Liver (tissue), 9 donors: ENCODE results near the gene AUH. TPM values are rescaled to one million over a fixed set of nuclear protein-coding genes. Genes with fewer than 3 reads are reported as not detected.

Source experiments
- DNase-seq: peaks from one replicate; pipeline ENCODE4 v3.0.0-alpha.2; 2017; ENCODE audit warnings: low spot score
- H3K27ac ChIP-seq, 2 donors: one replicate each; pipeline ENCODE4 v1.7.0; 2013; ENCODE audit warnings: inconsistent platforms in 2 of 2, low read length in 2 of 2, control low read depth in 1 of 2, low read depth in 1 of 2, mild to moderate bottlenecking in 1 of 2
- H3K27me3 ChIP-seq, 4 donors: one replicate each; pipeline versions ENCODE4 v1.6.1 to v1.7.0; 2013; ENCODE audit warnings: low read length in 3 of 4, inconsistent platforms in 1 of 4, mild to moderate bottlenecking in 1 of 4, moderate library complexity in 1 of 4; ENCODE audit not compliant: control insufficient read depth in 4 of 4, insufficient read depth in 4 of 4
- H3K36me3 ChIP-seq, 4 donors: one replicate each; pipeline versions ENCODE4 v1.6.1 to v1.7.0; 2013; ENCODE audit warnings: low read length in 3 of 4, mild to moderate bottlenecking in 3 of 4, low read depth in 1 of 4, moderate library complexity in 1 of 4; ENCODE audit not compliant: control insufficient read depth in 4 of 4, insufficient read depth in 3 of 4
- H3K4me1 ChIP-seq, 4 donors: one replicate each; pipeline versions ENCODE4 v1.6.1 to v1.7.0; 2013; ENCODE audit warnings: low read length in 3 of 4, mild to moderate bottlenecking in 3 of 4, moderate library complexity in 1 of 4; ENCODE audit not compliant: control insufficient read depth in 4 of 4, insufficient read depth in 4 of 4
- H3K4me3 ChIP-seq, 3 donors: one replicate each; pipeline versions ENCODE4 v1.6.1 to v1.7.0; 2013; ENCODE audit warnings: low read length in 3 of 3, control low read depth in 1 of 3, low read depth in 1 of 3, mild to moderate bottlenecking in 1 of 3
- H3K9ac ChIP-seq, 2 donors: one replicate each; pipeline ENCODE4 v1.7.0; 2013; ENCODE audit warnings: low read length in 2 of 2, mild to moderate bottlenecking in 2 of 2, moderate library complexity in 2 of 2, control low read depth in 1 of 2, low read depth in 1 of 2
- H3K9me3 ChIP-seq, 4 donors: one replicate each; pipeline versions ENCODE4 v1.6.1 to v1.7.0; 2013; ENCODE audit warnings: low read length in 3 of 4; ENCODE audit not compliant: control insufficient read depth in 4 of 4
- CTCF ChIP-seq: fragments of 150-350 bp; IDR thresholded peaks from 2 replicates; pipeline ENCODE4 v1.5.1; 2017; ENCODE audit warnings: improper control_type of control experiment, low read depth, low read length; ENCODE audit not compliant: missing input control
- EGR1 ChIP-seq, 2 donors: IDR thresholded peaks; 2 replicates each; pipeline ENCODE4 v1.6.1; 2016 to 2018; ENCODE audit warnings: antibody characterized with exemption in 2 of 2, low read depth in 2 of 2
- FOXA1 ChIP-seq: IDR thresholded peaks from 2 replicates; pipeline ENCODE4 v1.6.1; 2016; ENCODE audit warnings: antibody characterized with exemption
- FOXA2 ChIP-seq: IDR thresholded peaks from 2 replicates; pipeline ENCODE4 v1.6.1; 2016; ENCODE audit warnings: antibody characterized with exemption
- GABPA ChIP-seq, 2 donors: IDR thresholded peaks in 1 of 2; conservative IDR thresholded peaks in 1 of 2; 2 replicates each; pipeline ENCODE4 v1.6.1; 2016; ENCODE audit warnings: antibody characterized with exemption in 2 of 2, mild to moderate bottlenecking in 1 of 2, moderate library complexity in 1 of 2
- HNF4A ChIP-seq, 2 donors: conservative IDR thresholded peaks; 2 replicates each; pipeline ENCODE4 v1.6.1; 2016; ENCODE audit warnings: antibody characterized with exemption in 2 of 2, mild to moderate bottlenecking in 2 of 2
- NR2F2 ChIP-seq: IDR thresholded peaks from 2 replicates; pipeline ENCODE4 v1.6.1; 2016; ENCODE audit warnings: antibody characterized with exemption
- RAD21 ChIP-seq, 2 donors: IDR thresholded peaks; 2 replicates each; pipeline ENCODE4 v1.6.1; 2016; ENCODE audit warnings: antibody characterized with exemption in 2 of 2, mild to moderate bottlenecking in 2 of 2
- RXRA ChIP-seq, 2 donors: IDR thresholded peaks; 2 replicates each; pipeline ENCODE4 v1.6.1; 2017 to 2018; ENCODE audit warnings: antibody characterized with exemption in 2 of 2, mild to moderate bottlenecking in 1 of 2
- SP1 ChIP-seq: IDR thresholded peaks from 2 replicates; pipeline ENCODE4 v1.6.1; 2018; ENCODE audit warnings: antibody characterized with exemption, mild to moderate bottlenecking
- WGBS: extraction: QIAGEN DNeasy Blood & Tissue Kit; methylation state at CpG from one replicate; pipeline ENCODE4 v1.1.7; 2013; 5-methylcytosine and 5-hydroxymethylcytosine counted together
- polyA plus RNA-seq, 2 donors: library from polyadenylated mRNA; stranded (reverse) in 1 of 2; unstranded in 1 of 2; fragments of 200-250 nt in 1 of 2; fragments of >200 nt in 1 of 2; fragmentation: Nextera tagmentation in 1 of 2; extraction: Ambion mirVana in 1 of 2; gene quantifications; one replicate each; pipeline versions ENCODE4 v1.2.1 to v1.2.3, GENCODE V29; 2013 to 2015
- total RNA-seq, 2 donors: library from RNA; depleted of rRNA; stranded (reverse); fragments of >200 nt; gene quantifications; one replicate each; pipeline ENCODE4 v1.2.3, GENCODE V29; 2014
- TF ChIP-seq, protein P1 (sequence below): IDR thresholded peaks from 2 replicates; pipeline ENCODE4 v1.6.1; 2016; ENCODE audit warnings: antibody characterized with exemption, mild to moderate bottlenecking
- TF ChIP-seq, protein P2 (sequence below): IDR thresholded peaks from 2 replicates; pipeline ENCODE4 v1.6.1; 2016; ENCODE audit warnings: antibody characterized with exemption
- donor health status: healthy.
- donor health status: healthy.
- donor health status: healthy.
- donor health status: healthy.
- donor health status: healthy.

AUH gene
- total and polyA plus RNA-seq, 4 donors = 12.1 to 30.0 (median 24.9) TPM

DNA sequence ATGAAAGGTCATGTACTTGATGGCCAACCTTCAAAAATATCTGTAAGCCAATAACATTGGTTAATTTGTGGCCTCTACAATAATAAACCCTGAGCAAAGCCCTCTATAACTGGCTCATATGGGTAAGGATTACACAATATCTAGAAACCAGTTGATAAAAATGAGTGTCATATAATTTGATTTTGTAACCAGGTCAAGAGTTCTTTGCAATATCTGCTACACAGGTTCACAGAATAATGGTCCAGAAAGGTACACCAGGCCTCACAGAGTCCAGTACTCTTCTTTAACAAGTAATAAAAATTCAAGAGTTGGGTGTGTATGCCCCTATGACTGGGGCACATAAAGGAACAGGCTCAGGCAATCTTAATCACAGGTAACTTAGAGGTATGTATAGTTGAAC is 95.3 kb downstream of the AUH start:
- TF ChIP-seq RXRA (IDR thresholded peaks at IDR 0.05) = peak in 1 of 2 donors; percentile 15
- no peak for TF ChIP-seq CTCF
- no peak for TF ChIP-seq NR2F2
- no peak for TF ChIP-seq SP1
- TF ChIP-seq, protein P1, sequence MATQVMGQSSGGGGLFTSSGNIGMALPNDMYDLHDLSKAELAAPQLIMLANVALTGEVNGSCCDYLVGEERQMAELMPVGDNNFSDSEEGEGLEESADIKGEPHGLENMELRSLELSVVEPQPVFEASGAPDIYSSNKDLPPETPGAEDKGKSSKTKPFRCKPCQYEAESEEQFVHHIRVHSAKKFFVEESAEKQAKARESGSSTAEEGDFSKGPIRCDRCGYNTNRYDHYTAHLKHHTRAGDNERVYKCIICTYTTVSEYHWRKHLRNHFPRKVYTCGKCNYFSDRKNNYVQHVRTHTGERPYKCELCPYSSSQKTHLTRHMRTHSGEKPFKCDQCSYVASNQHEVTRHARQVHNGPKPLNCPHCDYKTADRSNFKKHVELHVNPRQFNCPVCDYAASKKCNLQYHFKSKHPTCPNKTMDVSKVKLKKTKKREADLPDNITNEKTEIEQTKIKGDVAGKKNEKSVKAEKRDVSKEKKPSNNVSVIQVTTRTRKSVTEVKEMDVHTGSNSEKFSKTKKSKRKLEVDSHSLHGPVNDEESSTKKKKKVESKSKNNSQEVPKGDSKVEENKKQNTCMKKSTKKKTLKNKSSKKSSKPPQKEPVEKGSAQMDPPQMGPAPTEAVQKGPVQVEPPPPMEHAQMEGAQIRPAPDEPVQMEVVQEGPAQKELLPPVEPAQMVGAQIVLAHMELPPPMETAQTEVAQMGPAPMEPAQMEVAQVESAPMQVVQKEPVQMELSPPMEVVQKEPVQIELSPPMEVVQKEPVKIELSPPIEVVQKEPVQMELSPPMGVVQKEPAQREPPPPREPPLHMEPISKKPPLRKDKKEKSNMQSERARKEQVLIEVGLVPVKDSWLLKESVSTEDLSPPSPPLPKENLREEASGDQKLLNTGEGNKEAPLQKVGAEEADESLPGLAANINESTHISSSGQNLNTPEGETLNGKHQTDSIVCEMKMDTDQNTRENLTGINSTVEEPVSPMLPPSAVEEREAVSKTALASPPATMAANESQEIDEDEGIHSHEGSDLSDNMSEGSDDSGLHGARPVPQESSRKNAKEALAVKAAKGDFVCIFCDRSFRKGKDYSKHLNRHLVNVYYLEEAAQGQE = no peak
- no peak for TF ChIP-seq RAD21 (IDR thresholded peaks at IDR 0.05)
- TF ChIP-seq EGR1 (IDR thresholded peaks at IDR 0.05; ENCODE audit: low read depth in 2 of 2) = no peak
- TF ChIP-seq FOXA2 = no peak
- peak; percentile 7 to 16 for TF ChIP-seq HNF4A (conservative IDR thresholded peaks at IDR 0.05)

DNA sequence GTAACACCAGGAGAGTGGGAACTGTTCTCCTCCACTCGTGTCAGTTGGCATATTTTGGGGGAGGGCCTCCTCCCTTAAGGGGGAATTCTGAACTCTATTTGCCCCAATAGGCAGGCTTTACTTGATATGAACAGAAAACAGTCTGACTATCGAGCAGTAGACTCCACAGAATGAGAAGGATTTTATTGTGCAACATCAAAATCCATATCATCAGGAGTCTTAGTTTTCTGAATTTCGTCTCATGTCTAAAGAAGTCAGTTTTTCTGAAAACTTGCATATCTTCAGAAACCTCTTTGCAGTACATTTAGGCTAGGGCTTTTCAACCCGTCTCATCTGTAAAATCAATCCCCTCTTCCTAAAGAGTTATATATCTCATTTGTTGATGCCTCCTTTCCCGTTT is 96.2 kb downstream of the AUH start:
- DNase-seq = no peak
- Histone ChIP-seq H3K27me3 (no peaks in the 10 kb centered on the region), H3K9ac (no peak overlapping the region), H3K4me1 (peaks cover 0 to 3% (median 1%) of the 10 kb centered on the region in 4 donors), H3K9me3 (no peaks in the 10 kb centered on the region), H3K36me3 (no peaks in the 10 kb centered on the region), H3K27ac (no peak overlapping the region), H3K4me3 (no peak overlapping the region)
- TF ChIP-seq HNF4A (conservative IDR thresholded peaks at IDR 0.05) (no peak), FOXA1 (no peak), SP1 (no peak)
- WGBS = 94% methylated on average over 5 of the region's 5 CpGs

More for the DNA sequence above, 95.3 kb downstream of the AUH start:
- DNase-seq = no peak
- no peak overlapping the region for H3K27ac ChIP-seq
- no peak overlapping the region for H3K4me3 ChIP-seq
- no peak overlapping the region for H3K9ac ChIP-seq
- H3K9me3 ChIP-seq = no peaks in the 10 kb centered on the region
- no peaks in the 10 kb centered on the region for H3K36me3 ChIP-seq
- H3K27me3 ChIP-seq = no peaks in the 10 kb centered on the region
- H3K4me1 ChIP-seq = peaks cover 0 to 3% (median 1%) of the 10 kb centered on the region in 4 donors

GRCh38 chr9:91261417-91261816 is 100.3 kb downstream of the AUH start:
- no peaks in the 10 kb centered on the region for H3K36me3 ChIP-seq
- DNase-seq = no peak
- no peaks in the 10 kb centered on the region for H3K27me3 ChIP-seq
- no peak overlapping the region for H3K4me3 ChIP-seq
- TF ChIP-seq GABPA (IDR thresholded peaks at IDR 0.05 in 1 of 2, conservative IDR thresholded peaks at IDR 0.05 in 1 of 2) = no peak
- peak in 1 of 2 donors; percentile 8 for TF ChIP-seq RAD21 (IDR thresholded peaks at IDR 0.05)
- TF ChIP-seq, protein P2, sequence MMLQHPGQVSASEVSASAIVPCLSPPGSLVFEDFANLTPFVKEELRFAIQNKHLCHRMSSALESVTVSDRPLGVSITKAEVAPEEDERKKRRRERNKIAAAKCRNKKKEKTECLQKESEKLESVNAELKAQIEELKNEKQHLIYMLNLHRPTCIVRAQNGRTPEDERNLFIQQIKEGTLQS = no peak
- H3K27ac ChIP-seq = no peak overlapping the region
- peaks cover 0 to under 1% (median 0%) of the 10 kb centered on the region in 4 donors for H3K4me1 ChIP-seq
- no peak overlapping the region for H3K9ac ChIP-seq
- 44% methylated on average over 1 of the region's 1 CpG for WGBS
- no peaks in the 10 kb centered on the region for H3K9me3 ChIP-seq
